HG03196 (cell line): ENCODE data around the gene LRG1.
"Not testable (repeated sequence)": the region's sequence is repeated elsewhere in the genome, so short reads cannot be mapped to it uniquely, and the experiment has no call there.

Source experiments
- ATAC-seq: cut with Tn5 transposase; IDR thresholded peaks from one replicate; pipeline ENCODE4 v1.9.1; 2021; ENCODE audit not compliant: unreplicated experiment

The LRG1 gene

DNA sequence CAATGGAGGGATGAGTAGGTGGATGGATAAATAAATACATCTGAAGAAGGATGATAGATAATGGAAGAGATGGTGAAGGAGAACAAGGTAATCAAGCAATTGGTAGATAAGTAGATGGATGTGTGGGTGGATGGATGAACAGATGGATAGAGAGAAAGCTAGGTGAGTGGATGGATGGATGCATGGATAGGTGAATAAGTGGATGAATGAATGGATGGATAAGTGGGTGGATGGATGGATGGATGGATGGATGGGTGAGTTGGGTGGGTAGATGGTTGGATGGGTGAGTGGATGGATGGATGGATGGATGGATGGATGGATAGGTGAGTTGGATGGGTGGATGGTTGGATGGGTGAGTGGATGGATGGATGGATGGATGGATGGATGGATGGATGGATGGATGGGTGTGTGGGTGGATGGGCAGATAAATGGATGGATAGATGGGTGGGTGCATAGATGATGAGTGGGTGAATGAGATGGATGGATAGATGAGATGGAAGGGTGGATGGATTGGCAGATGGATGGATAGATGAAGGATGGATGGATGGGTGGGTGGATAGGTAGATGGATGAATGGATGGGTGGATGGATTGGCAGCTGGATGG, 13.4 kb upstream of the LRG1 start:
- ATAC-seq = no peak

GRCh38 chr19:4552525-4552819, 12.6 kb upstream of the LRG1 start:
- ATAC-seq = no peak

GRCh38 chr19:4550479-4551050, 10.7 kb upstream of the LRG1 start:
- ATAC-seq = no peak

- ATAC-seq = no peak
These were observed 10.2 kb upstream of the LRG1 start for GRCh38 chr19:4550018-4550417.

GRCh38 chr19:4548238-4548584, 8.4 kb upstream of the LRG1 start:
- no peak for ATAC-seq

DNA sequence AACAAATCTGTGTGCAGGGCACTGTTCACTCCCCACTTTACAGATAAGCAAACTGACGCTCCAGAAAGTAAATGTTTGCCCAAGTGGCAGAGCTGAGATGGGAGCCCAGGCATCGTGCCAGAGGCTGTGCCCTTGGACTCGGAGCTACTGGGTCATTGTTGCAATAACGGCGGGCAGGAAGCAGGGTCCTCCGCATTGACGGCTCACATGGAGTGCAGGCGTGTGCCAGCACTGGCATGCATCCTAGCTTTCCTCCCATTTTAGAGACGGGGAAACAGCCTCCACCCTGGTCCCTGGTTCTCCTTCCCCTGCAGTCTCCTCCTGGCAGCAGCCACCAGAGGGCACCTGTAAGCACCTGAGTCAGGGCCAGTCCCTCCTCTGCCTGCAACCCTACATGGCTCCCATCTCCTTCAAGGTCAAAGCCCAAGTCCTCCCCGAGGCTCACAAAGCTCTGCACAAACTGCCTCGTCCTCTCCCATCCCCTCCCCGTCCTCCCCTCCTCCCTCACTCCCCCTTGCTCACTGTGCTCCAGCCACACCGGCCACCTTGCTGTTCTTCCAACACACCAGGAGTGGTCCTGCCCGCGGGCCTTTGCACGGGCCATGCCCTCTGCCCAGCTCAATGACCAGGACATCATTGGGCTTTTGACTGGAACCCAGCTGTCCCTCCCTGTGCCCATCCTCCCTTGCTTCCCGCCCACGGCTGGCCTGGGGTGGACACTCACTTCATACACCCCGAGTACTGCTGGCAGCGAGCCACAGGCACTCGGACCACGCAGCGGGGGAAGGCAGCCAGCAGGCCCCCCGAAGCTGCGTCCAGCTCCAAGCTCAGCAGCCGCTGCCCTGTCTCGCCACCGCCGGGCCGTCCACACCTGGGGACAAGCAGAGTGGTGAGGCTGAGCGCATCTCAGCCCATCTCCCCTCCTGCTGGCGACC, 7.7 kb upstream of the LRG1 start:
- ATAC-seq = no peak

DNA sequence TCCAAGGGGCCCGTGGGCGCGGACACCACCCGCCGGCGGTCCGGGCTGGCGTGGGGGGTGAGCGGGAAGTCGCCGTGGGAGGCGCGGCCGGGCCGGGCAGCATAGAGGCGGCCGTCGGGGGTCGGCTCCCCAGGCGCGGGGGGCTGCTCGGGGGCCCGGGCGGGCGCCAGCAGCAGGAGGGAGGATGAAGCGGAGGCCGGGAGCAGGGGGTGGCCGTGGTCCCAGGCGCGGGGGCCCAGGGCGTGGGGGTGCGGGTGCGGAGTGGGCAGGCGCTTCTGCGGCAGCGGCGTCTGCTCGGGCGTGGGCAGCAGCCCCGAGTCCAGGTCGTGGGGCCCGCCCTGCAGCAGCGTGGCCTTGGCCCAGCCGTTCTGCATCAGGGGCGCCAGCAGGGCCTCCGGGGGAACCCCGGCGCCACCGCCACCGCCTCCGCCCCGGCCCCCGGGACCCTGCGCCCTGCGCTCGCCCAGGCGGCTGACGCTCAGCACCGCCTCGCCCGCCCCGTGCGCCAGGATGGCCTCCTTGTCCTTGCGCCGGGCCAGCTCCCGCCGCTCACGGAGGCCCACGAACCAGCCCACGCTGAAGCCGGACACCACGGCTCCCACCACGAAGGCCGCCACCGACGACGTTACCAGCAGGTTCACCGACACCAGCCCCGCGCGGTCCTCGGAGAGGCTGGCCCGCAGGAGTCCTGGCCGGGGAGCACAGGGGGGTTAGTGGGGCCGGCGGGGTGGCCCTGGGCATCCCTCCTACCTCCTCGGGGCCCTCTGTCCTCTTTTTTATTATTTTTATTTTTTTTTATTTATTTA, 4.2 kb upstream of the LRG1 start:
- ATAC-seq = no peak

DNA sequence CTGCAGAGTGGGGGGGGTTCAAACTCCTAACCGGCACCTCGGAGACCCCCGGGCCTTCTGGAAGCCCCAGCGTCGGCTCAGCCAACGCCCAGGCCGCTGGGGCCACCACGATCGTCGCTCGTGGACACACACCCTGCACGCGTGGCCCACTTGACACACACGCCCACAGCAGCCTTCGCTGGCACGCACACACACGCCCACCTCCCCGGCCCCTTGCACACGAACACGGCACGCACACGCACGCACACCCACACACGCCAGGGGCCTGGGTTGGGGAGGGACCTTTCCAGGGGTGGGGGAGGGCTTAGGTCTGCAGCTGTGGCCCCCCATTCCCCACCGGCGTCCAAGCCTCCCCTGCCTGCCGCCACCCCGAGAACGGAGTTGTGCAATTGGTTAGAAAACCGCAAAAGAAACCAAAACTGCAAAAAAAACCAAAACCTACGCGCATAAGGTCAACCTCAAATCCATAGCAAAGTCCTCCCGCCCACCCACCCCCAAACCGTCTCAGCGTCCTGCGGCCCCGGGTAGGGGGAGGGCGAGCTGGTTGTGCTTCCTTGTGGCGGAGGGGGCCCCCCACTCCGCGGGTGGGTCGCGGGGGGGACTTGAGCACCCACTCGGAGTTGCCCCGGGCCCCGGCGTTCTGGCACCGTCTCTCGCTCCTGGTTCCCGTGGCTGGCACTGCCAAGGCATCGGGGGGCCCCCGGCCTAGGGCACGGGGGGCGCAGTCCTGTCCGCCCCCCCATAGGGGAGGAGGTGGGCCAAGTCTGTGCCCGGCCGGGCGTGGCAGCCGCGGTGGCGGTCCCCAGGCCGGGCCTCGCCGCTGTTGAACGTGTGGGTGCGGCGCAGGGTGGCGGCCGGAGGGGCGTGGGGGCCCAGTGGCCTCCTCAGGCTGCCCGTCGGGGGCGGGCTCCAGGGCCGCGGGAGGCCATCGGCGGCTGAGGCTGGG, 3.3 kb upstream of the LRG1 start:
- ATAC-seq = no peak

DNA sequence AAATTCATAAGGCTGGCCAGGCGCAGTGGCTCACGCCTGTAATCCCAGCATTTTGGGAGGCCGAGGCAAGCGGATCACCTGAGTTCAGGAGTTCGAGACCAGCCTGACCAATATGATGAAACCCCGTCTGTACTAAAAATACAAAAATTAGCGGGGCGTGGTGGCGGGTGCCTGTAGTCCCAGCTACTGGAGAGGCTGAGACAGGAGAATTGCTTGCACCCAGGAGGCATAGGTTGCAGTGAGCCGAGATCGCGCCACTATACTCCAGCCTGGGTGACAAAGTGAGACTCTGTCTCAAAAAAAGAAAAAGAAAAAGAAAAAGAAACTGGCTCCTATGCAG, 1.9 kb upstream of the LRG1 start:
- ATAC-seq = not testable (repeated sequence)

GRCh38 chr19:4541114-4541805, 1.4 kb upstream of the LRG1 start:
- ATAC-seq = no peak

DNA sequence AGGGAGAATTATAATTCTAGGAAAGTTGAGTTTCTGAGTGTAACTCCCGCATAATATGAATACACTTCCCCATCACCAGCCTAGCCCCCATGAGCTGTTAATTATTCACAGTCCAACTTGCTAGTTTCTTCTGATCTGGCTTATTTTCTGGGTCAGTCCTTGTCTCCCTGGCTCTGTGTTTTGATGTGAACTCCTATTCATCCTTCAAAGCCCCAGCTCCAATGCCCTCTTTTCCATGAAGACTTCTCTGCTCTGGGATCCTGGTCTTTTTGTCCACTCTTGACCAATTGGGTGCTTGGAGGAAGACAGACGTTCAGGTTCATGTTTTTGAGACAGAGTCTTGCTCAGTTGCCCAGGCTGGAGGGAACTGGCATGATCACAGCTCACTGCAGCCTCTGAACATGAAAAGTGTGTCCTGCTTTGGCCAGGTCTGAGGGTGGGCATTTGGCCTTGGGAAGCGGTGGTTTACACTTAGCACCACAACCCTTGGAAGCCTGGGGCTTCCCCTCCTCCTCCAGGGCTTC, 605 bp downstream of the LRG1 start:
- no peak for ATAC-seq

GRCh38 chr19:4538601-4538954, 1.3 kb downstream of the LRG1 start:
- no peak for ATAC-seq

DNA sequence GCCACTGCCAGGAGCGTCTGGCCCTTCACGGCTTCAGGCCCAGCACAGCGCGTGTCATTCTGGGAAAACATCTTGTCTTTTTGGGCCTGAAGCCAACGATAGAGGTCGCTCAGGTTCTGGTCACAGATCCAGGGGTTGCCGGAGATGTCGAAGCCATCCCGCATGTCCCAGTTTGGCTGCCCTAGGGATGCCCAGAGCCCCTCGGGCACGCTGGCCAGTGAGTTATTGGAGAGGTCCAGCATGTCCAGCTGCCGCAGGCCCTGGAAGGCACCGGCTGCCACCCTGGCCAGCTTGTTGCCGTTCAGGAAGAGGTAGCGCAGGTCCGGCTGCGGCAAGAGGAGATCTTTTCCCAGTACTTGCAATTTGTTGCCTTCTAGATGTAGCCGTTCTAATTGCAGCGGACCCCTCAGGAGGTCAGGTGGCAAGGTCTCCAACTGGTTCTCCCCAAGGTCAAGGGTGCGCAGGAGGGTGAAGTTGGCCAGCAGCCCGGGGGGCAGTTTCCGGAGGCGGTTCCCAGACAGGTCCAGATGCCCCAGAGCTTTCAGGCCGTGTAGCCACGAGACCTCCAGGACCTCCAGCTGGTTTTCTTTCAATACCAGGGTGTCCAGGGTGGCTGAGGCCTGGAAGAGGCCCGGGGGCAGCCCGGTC, 1.8 kb downstream of the LRG1 start:
- no peak for ATAC-seq

DNA sequence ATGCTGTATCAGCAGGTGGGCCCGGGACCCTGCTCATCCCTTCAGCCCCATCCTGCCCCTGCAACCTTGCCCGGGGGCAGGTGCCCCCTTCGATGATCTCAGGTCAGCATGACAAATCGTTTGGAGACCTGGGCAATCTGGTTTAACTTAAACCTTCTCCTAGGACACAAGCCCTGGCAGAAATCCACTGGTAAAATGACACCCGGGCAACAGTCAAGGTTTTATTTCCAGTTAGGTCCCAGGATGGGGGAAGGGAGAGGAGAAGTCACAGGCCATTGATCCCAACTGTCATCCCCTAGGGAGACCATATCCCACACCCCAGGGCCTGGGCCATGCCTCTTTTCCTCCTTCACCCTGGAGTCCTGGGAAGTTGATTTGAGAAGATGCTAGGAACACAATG, 3.0 kb downstream of the LRG1 start:
- no peak for ATAC-seq

DNA sequence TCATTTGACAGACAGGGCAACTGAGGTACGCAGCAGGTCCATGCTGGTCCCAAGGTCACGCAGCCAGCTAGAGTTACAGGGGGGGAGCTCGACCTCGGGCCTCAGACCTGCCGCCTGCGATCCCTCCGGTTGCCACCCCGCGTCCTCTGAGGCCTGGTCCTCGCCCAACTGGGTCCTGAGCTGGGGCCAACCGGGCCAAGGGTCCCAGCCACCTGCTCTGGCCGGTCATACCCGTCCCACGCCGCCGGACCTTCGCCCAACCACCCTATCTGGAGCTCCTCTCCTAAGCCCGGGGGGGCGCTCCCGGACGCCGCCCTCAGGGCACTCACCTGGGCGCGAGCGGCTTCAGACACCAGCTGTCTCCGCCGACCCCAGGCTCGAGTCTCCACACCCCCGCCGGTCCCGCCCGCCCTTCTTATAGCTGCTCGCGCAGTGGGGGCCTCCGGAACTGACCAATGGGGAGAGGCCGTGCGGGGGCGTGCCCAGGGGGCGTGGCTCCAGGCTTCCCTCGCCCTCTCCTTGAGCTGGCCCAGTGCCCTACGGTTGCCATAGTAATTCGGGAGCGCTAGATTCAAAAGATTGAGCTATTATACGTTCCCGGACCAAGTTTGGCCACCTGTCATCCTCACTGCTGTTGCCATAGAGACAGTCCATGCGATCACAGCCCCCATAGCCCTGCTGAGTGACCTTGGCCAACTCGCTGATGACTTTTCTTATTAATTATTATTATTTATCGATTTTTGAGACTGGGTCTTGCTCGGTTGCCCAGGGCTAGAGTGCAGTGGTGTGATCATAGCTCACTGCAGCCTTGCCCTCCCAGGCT, 4.8 kb downstream of the LRG1 start, which contains the start of gene PLIN5:
Gene PLIN5 (minus strand): TSS at position 389 of the 823 bp plus-strand sequence. CDS start 1,150 bp downstream, outside the sequence.
- no peak for ATAC-seq

GRCh38 chr19:4533835-4534424, 5.9 kb downstream of the LRG1 start:
- no peak for ATAC-seq

DNA sequence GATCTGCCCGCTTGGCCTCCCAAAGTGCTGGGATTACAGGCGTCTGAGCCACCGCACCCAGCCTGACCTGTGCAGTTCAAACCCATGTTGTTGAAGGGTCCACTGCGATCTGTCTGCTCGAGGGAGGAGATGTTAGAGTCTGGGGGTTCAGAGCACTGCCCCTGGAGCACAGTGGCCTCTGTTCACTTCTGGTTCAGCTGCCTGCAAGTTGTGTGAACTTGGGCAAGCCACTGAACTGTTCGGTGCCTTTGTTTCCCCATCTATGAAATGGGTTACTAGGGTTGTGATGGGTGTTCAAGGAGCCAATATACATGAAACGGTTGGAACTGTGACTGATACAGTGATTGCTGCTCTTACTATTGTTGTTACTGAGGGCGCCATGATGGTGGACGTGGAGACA, 6.5 kb downstream of the LRG1 start:
- no peak for ATAC-seq

DNA sequence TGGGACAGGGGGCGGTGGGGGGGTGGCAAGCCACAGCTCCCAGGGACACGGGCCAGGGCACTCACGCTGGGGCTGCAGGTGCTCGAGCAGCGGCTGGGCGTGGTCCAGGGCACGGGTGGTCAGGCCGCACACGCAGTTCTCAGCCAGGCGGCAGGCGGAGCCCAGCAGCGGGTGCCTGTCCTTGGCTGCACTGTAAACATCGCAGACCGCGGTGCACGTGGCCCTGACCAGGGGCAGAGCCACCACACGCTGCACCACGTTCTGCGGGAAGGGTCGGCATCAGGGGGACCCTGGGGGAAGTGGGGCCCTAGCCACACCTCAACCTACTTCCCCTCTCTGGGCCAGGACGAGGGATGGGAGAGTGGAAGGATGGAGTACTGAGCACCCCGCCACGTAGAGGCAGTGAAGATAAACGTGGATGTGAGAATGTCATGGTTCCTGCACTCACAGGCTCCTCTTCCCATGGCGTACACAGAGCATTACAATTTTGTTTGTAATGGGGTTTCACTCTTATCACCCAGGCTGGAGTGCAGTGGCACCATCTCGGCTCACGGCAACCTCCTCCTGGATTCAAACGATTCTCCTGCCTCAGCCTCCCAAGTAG, 8.2 kb downstream of the LRG1 start:
- no peak for ATAC-seq
